ENCODE results near the gene NME9. TPM values are rescaled to one million over a fixed set of nuclear protein-coding genes. Genes with fewer than 3 reads are reported as not detected.

Gene NME9
- total RNA-seq, 4 donors from 2014 or later, result not detected

GRCh38 chr3:138256022-138256421, 73.6 kb downstream of the NME9 start:
- no peak for TF ChIP-seq EP300 (IDR thresholded peaks at IDR 0.05)
- TF ChIP-seq POLR2A (IDR thresholded peaks at IDR 0.05), result no peak
- TF ChIP-seq CTCF (IDR thresholded peaks at IDR 0.05), result no peak
- Histone ChIP-seq H3K27me3 (no peaks in the 10 kb centered on the region), H3K9me3 (no peaks in the 10 kb centered on the region), H3K27ac (no peak overlapping the region), H3K4me1 (no peaks in the 10 kb centered on the region), H3K36me3 (peaks cover 0 to 19% (median 0%) of the 10 kb centered on the region in 3 donors), H3K4me3 (no peak overlapping the region)
- no peak for DNase-seq (ENCODE audit: low spot score in 2 of 2)
- WGBS, 2 donors, result 86 to 90% methylated on average over 1 of the region's 1 CpG

DNA sequence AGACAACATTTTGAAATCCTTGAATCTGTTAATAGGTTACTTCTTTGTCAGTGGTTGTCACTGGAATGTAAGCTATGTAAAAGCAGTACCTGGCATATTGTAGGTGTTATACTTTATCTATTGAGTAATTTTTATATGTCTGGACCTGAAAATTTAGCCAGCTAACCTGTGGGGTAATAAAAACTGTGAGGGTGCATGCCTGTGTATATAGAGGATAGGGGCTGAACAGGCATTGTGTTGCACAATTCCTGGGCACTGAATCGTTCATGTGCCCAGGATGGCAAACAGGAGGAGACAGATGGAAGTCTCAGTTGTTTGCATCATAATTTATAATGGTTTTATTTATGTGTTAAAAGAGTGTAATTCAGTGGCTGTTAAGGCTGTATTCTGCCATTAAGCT, 75.4 kb downstream of the NME9 start:
- TF ChIP-seq EP300 (IDR thresholded peaks at IDR 0.05), result no peak
- TF ChIP-seq CTCF (IDR thresholded peaks at IDR 0.05), result no peak
- TF ChIP-seq POLR2A (IDR thresholded peaks at IDR 0.05), result no peak
- no peak for DNase-seq (ENCODE audit: low spot score in 2 of 2)
- Histone ChIP-seq H3K4me1 (no peaks in the 10 kb centered on the region), H3K27me3 (no peaks in the 10 kb centered on the region), H3K27ac (no peak overlapping the region), H3K9me3 (no peaks in the 10 kb centered on the region), H3K4me3 (no peak overlapping the region), H3K36me3 (peaks cover 0 to 27% (median 0%) of the 10 kb centered on the region in 3 donors)
- 86 to 91% methylated on average over 1 of the region's 1 CpG for WGBS, 2 donors

DNA sequence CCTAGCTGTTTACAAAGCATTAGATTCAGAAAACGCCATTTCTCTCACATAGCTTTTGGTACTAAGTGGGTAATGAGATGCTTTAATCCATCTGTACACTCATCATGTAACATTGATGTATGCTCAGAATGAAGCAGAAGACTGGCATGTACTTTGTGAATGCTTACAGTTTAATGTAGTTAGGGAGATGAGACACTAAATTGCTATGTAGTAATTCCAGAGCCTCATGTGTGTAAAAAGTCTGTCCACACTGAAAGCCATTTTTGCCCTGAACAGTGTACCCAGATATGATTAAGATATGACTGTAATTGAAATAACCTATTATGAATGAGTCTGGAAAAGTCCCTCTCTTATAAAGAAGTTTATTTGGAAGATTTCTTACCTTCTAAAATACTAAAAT, 76.0 kb downstream of the NME9 start:
- Histone ChIP-seq H3K9me3 (no peaks in the 10 kb centered on the region), H3K4me3 (no peak overlapping the region), H3K27me3 (no peaks in the 10 kb centered on the region), H3K36me3 (peaks cover 0 to 27% (median 0%) of the 10 kb centered on the region in 3 donors), H3K27ac (no peak overlapping the region), H3K4me1 (no peaks in the 10 kb centered on the region)
- TF ChIP-seq EP300 (IDR thresholded peaks at IDR 0.05), result no peak
- TF ChIP-seq CTCF (IDR thresholded peaks at IDR 0.05), result no peak
- no peak for TF ChIP-seq POLR2A (IDR thresholded peaks at IDR 0.05)
- no peak for DNase-seq (ENCODE audit: low spot score in 2 of 2)
- WGBS, 2 donors, result 90 to 98% methylated on average over 1 of the region's 1 CpG

Other genes with a start within 250 kb of the NME9 start
- gene DZIP1L, start 214.2 kb downstream of the NME9 start, total RNA-seq, result 10 to 100 TPM; 40.2 to 64.5 (median 42.8) TPM
- not detected for gene A4GNT, start 197.5 kb downstream of the NME9 start, total RNA-seq
- gene DBR1, start 154.9 kb downstream of the NME9 start, total RNA-seq, result 10 to 100 TPM in 2 of 4 donors, 1 to 10 TPM in 2; 9.0 to 12.8 (median 10.2) TPM
- 10 to 100 TPM; 47.3 to 69.6 (median 55.7) TPM for gene ARMC8, start 142.6 kb downstream of the NME9 start, total RNA-seq
- gene MRAS, start 18.7 kb upstream of the NME9 start, total RNA-seq, result 100 to 1,000 TPM; 107 to 289 (median 171) TPM
- gene ESYT3, start 104.8 kb upstream of the NME9 start, total RNA-seq, result 1 to 10 TPM; 6.9 to 9.4 (median 7.6) TPM

Data from tibial nerve (tissue), 4 donors.